ENCODE measurements around the gene MPZL3. TPM values are rescaled to one million over a fixed set of nuclear protein-coding genes. Genes with fewer than 3 reads are reported as not detected.

Gene MPZL3, protein sequence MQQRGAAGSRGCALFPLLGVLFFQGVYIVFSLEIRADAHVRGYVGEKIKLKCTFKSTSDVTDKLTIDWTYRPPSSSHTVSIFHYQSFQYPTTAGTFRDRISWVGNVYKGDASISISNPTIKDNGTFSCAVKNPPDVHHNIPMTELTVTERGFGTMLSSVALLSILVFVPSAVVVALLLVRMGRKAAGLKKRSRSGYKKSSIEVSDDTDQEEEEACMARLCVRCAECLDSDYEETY
- polyA plus RNA-seq (2013, experiment 1 of 2; ENCODE audit: insufficient read length) = 0.66 TPM
- polyA plus RNA-seq (2013, experiment 2 of 2; ENCODE audit: insufficient read length) = 0.74 TPM

GRCh38 chr11:118251858-118252652 is at the start of gene MPZL3:
MPZL3 (minus strand) TSS chr11:118252365; CDS start chr11:118252294, 71 bp downstream.
- peak; percentile 75 for DNase-seq

GRCh38 chr11:118301600-118302195 is 49.5 kb upstream of the MPZL3 start:
- no peak for DNase-seq

GRCh38 chr11:118295815-118296454 is 43.8 kb upstream of the MPZL3 start:
- DNase-seq = peak; percentile 13

GRCh38 chr11:118295199-118295598 is 43.0 kb upstream of the MPZL3 start:
- DNase-seq = no peak

DNA sequence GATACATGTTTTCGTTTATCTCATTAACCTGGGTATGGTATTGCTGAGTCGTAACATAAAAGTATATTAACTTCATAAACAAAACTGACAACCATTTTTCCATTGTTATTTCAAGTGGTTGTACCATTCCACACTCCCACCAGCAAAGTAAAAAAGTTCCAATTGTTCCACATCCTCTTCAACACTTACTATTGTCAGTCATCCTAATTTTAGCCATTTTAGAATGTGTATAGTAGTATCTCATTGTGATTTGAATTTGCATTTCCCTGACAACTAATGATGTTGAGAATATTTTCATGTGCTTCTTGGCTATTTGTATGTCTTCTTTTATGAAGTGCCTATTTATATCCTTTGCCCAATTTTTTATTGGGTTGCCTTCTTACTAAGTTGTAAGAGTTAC is 41.9 kb upstream of the MPZL3 start:
- no peak for DNase-seq

DNA sequence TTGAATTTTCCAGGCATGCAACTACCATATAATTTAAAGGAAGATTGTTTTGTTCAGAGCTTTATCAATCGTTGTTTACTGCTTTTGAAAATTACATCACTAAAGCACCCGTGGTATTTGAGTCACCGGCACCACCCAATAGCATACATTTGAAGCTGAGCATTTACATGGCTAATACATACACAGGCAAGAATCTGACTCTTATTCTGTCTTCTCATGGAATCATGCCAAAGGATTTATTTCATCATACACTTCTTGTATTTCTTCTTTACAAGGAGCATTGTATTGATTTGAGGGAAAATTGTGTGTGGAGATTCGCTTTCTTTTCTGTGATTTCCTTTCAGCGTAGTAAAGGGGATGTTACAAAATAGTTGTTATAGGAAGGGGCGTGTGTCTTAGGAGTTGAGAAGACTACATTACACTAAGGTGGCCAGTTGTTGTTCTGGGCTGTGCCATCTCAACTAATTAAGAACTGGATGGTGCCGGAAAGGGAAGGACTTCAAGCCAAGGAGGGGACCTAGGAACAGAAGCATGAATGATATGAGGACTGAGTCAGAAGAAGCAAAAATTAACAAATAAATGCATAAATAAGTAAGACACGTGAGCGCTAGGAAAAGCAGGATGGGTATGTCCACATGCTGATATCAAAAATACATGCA is 39.4 kb upstream of the MPZL3 start:
- peak; percentile 14 for DNase-seq

DNA sequence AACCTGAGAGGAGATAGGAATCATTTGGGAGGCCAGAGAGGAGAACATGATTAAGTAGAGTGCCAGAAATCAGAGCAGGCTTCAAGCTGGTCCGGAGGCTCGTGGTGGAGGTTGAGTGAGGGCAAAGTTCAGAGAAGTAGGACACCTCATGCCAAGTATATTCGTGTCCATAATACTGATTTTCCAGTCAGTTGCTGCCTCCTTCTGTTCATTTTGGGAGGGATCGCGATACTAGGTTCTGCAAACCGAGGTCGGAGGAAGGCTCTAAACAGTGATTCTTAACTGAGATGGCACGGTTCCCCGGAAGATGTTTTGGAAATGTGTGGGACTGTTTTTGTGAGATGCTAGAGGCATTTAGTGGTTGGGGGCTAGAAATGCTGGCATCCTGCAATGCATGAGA is 38.8 kb upstream of the MPZL3 start:
- DNase-seq = no peak

GRCh38 chr11:118289401-118289800 is 37.2 kb upstream of the MPZL3 start:
- DNase-seq = peak; percentile 48

- peak; percentile 13 for DNase-seq
These were observed 34.8 kb upstream of the MPZL3 start for GRCh38 chr11:118287006-118287405.

DNA sequence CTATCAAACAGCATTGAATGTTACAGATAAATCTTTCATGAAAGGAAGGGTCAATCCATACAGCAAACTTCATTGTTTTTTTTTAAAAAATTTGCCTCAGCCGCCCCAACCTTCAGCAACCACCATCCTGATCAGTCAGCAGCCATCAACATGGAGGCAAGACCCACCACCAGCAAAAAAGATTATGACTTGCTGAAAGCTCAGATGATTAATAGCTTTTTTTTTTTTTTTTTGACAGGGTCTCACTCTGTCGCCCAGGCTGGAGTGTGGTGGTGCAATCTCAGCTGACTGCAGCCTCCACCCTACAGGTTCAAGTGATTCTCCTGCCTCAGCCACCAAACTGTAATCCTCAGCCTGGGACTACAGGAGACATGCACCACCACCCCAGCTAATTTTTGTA is 34.4 kb upstream of the MPZL3 start:
- no peak for DNase-seq

DNA sequence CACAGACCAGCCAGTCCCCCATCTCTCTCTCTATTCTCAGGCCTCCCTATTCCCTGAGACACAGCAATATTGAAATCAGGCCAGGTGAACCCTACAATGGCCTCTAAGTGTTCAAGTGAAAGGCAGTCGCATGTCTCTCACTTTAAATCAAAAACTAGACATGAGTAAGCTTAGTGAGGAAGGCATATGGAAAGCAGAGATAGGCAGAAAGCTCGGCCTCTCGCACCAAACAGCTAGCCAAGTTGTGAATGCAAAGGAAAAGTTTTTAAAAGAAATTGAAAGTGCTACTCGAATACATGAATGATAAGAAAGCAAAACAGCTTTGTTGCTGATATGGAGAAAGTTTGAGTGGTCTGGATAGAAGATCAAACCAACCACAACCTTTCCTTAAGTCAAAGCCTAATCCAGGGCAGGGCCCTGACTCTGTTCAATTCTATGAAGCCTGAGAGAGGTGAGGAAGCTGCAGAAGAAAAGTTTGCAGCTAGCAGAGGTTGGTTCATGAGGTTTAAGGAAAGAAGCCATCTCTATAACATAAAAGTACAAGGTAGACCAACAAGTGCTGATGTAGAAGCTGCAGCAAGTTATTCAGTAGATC is 31.7 kb upstream of the MPZL3 start:
- DNase-seq = no peak

DNA sequence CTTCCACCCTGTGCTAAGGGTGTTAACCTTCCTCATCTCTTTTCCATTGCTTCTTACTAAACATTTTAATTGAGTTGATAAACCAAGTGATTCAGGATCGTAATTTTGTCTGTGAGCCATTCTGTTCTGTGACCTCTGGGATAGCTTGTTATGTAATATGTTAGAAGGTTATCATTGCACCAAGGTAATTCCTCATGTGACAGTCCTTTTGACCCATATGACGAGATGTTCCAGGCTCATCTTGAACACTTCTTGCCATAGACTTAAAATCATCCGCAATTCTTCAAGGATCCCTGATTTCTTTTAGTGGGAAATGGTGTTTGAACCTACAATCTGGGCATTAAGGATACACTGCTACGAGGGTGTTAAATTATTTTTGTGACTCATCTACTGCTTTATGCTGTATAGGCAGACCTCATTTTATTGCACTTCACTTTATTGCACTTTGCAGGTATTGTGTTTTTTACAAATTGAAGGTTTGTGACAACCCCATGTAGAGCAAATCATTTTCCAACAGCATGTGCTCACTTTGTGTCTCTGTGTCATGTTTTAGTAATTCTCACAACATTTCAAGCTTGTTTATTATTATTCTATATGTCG is 31.0 kb upstream of the MPZL3 start:
- no peak for DNase-seq

- no peak for DNase-seq
These were observed 30.4 kb upstream of the MPZL3 start for GRCh38 chr11:118282606-118283005.

DNA sequence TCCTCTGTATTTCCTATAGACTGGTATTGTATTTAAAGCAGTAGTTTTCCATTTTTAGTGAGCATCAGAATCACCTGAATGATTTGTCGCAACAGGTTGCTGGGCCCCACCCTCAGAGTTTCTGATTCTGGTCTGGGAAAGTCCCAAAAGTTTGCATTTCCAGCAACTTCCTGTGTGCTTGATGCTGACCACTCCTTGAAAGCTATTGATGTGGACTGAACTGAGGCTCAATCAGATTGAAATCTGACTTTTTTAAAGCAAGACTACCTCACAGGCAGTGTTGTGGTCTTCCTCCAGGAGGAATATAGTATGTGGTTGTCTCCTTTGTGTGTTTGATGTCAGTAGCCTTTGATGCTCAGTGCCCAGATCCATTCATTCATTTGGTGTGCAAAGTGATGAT is 29.1 kb upstream of the MPZL3 start:
- no peak for DNase-seq

- no peak for DNase-seq
These were observed 25.1 kb upstream of the MPZL3 start for GRCh38 chr11:118277312-118277711.

DNA sequence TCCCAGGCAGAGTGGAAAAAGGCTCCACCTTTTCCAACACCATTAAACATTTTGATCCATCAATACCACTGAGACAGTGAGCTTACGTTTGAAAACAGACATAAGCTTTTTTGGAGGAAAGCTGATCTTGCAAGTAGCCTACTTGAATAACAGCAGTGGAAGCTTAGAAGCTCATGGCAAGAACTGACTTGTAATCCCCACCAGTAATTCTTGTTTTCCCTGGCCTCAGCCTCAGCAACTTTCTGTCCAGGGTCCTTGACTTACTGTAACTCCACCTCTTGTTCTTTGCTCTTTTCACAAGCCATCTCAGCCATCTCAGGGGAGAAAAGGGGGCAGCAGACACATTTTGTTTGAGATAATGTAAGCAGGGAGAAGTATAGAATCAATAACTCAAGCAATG is 24.3 kb upstream of the MPZL3 start:
- no peak for DNase-seq

DNA sequence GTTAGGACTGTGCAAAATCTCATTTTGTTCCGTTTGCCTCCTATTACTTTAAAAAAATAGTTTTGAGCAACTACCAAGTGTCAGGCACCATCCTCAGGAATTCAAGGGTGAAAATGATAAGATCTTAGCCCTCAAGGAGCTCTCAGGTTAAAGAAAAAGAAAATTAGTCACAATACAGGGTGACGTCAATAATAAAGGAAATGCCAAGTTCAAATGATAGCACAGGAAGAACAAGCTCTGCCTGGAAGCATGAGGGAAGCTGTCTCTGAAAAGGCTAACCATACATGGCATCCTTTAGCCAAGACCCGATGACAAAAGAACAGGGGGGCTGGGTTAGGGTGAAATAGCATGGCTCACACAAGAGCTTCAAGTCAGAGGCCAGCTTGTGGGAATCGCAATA is 23.0 kb upstream of the MPZL3 start:
- DNase-seq = no peak

GRCh38 chr11:118274186-118274585 is 22.0 kb upstream of the MPZL3 start:
- no peak for DNase-seq

- no peak for DNase-seq
These were observed 19.8 kb upstream of the MPZL3 start for GRCh38 chr11:118272001-118272400.

- no peak for DNase-seq
These were observed 15.3 kb upstream of the MPZL3 start for GRCh38 chr11:118267486-118267885.

- no peak for DNase-seq
These were observed 13.8 kb upstream of the MPZL3 start for GRCh38 chr11:118265954-118266353.

Data from fibroblast of skin of scalp (primary cell).